ENCODE data around the gene KRTAP4-7. TPM values are rescaled to one million over a fixed set of nuclear protein-coding genes. Genes with fewer than 3 reads are reported as not detected.
"Not testable (repeated sequence)": the region's sequence is repeated elsewhere in the genome, so short reads cannot be mapped to it uniquely, and the experiment has no call there.

KRTAP4-7 gene
- total and polyA plus RNA-seq, 8 donors = not detected

DNA sequence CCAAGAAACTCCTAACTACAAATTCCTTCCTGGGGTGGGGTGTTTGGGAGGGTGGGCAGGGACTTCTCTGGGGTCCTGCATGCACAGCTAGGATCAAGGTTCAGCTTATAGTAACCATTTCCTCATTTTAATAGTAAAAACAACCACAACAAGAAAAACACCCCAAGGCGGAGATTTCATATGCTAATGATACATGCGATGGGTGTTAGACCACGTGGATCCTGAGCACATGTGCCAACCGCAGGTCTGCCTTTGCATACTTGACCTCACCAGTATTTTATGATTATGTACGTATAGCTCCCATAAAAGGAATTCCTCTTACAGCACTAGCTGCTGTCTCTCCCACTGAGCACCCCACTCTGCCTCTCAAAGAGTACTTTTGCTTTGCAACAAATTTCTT lies 32.3 kb downstream of the KRTAP4-7 start:
- no peaks in the 10 kb centered on the region for H3K36me3 ChIP-seq
- H3K4me1 ChIP-seq = no peaks in the 10 kb centered on the region
- DNase-seq (no peak), ATAC-seq (no peak), FAIRE-seq (no peak)
- H3K4me3 ChIP-seq = no peak overlapping the region
- H3K27me3 ChIP-seq = no peaks in the 10 kb centered on the region
- intact Hi-C loops (cut with DNase I) = no loop called here
- H3K27ac ChIP-seq = no peak overlapping the region
- WGBS, 2 donors = 65 to 66% methylated on average over 5 of the region's 5 CpGs
- no peaks in the 10 kb centered on the region for H3K9me3 ChIP-seq
- TF ChIP-seq, protein P1, sequence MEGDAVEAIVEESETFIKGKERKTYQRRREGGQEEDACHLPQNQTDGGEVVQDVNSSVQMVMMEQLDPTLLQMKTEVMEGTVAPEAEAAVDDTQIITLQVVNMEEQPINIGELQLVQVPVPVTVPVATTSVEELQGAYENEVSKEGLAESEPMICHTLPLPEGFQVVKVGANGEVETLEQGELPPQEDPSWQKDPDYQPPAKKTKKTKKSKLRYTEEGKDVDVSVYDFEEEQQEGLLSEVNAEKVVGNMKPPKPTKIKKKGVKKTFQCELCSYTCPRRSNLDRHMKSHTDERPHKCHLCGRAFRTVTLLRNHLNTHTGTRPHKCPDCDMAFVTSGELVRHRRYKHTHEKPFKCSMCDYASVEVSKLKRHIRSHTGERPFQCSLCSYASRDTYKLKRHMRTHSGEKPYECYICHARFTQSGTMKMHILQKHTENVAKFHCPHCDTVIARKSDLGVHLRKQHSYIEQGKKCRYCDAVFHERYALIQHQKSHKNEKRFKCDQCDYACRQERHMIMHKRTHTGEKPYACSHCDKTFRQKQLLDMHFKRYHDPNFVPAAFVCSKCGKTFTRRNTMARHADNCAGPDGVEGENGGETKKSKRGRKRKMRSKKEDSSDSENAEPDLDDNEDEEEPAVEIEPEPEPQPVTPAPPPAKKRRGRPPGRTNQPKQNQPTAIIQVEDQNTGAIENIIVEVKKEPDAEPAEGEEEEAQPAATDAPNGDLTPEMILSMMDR (IDR thresholded peaks at IDR 0.05) = no peak

DNA sequence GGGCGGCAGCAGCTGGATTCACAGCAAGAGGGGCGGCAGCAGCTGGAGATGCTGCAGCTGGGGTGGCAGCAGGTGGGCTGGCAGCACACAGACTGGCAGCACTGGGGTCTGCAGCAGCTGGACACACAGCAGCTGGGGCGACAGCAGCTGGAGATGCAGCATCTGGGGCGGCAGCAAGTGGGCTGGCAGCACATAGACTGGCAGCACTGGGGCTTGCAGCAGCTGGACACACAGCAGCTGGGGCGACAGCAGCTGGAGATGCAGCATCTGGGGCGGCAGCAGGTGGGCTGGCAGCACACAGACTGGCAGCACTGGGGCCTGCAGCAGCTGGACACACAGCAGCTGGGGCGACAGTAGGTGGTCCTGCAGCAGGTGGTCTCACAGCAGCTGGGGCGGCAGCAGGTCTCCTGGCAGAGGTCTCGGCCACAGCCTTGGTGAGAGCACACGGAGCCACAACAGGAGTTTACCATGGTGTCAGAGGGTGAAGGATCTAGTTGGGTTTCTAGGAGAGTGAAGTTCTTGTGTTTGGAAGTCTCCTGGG lies 34.0 kb downstream of the KRTAP4-7 start, which contains the start of gene KRTAP4-11:
KRTAP4-11 (minus strand) TSS at position 528 of the 541 bp plus-strand sequence; CDS start at position 470, 58 bp downstream.
- ATAC-seq; H3K27me3 ChIP-seq; H3K4me3 ChIP-seq; H3K9me3 ChIP-seq; intact Hi-C loops (cut with DNase I); H3K36me3 ChIP-seq; H3K27ac ChIP-seq; H3K4me1 ChIP-seq; FAIRE-seq: not testable (repeated sequence)
- WGBS, 2 donors = 55 to 60% methylated on average over 10 of the region's 10 CpGs
- peak in 1 of 6 donors; percentile 47 for DNase-seq

DNA sequence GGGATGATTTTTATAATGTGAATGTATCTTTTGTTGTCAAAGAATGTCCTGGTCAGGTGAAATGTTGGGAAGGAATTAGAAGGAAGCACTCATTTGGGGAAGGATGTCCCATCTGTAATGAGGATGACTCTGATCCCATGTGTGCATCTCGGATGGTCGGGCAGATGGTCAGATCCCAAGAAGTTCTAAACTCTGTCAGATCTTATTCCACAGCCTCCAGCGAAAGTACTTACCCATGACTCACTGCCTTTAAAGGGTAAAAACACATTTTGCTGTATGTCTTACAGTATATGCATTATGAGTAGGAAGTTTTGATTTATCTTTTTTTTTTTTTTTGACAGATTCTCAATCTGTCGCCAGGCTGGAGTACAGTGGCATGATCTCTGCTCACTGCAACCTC lies 34.8 kb downstream of the KRTAP4-7 start:
- ATAC-seq = no peak
- Histone ChIP-seq H3K9me3 (no peaks in the 10 kb centered on the region), H3K27ac (no peak overlapping the region), H3K4me1 (no peaks in the 10 kb centered on the region), H3K27me3 (no peaks in the 10 kb centered on the region), H3K4me3 (no peak overlapping the region), H3K36me3 (no peaks in the 10 kb centered on the region)
- no peak for FAIRE-seq
- intact Hi-C loops (cut with DNase I) = no loop called here
- DNase-seq = no peak
- WGBS, 2 donors = 63 to 80% methylated on average over 4 of the region's 4 CpGs
- TF ChIP-seq, protein P1 (IDR thresholded peaks at IDR 0.05) = no peak

DNA sequence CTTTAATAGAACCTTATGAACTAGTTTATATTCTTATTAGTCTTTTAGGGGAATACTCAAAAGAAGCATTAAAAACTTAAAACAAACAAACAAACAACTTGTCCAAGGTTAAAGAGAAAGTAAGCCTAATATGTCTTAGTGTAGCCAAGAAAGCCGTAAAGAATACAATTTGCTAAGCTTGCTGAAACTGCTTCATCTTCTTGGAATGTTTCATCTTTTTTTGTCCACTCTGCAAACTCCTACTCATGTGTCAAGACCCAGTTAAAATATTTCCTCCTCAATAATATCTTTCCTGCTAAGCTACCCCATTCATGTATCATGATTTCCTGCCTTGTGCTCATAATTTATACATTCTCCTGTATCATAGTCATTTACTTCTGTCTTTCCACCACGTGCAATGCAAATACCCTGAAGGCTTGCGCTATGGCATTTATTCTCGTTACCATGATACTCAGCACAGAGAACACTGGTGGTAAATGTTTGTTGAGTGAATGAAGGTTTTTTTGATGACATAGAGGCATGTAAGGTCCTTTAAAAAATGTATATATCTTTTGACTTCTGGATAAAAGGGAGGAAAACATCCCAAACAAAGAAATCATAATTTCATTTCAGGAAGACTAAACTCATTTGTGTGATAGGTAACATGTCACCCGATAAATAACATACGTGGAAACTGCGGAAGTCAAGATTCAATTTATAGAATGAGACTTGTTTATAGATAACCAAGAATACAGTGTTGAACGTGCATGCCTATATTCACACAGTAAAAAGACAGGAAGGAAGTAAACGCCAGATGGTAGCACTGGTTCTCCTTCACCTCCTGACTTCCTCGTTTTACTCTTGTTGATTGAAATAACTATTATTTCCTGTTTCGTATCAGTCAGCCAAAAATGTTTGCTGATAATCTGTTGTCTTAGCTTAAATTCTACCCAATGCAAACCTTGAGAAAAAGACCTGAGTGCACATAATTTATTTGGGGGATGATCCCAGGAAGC lies 36.0 kb downstream of the KRTAP4-7 start:
- intact Hi-C loops (cut with DNase I); H3K27me3 ChIP-seq; ATAC-seq; DNase-seq; FAIRE-seq; H3K27ac ChIP-seq; H3K36me3 ChIP-seq; H3K9me3 ChIP-seq; H3K4me3 ChIP-seq; H3K4me1 ChIP-seq: not testable (repeated sequence)
- 53 to 61% methylated on average over 11 of the region's 11 CpGs for WGBS, 2 donors

DNA sequence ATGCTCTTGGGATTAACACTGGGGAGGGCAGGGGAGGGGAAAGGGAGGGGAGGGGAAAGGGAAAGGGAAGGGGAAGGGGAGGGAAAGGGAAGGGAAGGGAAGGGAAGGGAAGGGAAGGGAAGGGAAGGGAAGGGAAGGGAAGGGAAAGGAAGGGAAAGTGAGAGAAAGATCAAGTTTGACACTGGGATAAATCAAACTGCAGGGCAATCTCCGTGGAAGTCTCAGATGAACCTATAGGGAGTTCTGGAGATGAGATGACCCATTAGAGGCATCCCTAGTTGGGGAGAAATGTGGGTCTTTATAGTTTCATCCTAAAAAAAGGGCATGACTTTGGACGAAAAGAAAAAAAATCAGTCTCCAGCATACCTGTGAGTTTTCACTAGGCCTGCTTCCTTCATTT lies 37.8 kb downstream of the KRTAP4-7 start:
- 63 to 78% methylated on average over 2 of the region's 2 CpGs for WGBS, 2 donors
- FAIRE-seq = no peak
- intact Hi-C loops (cut with DNase I) = no loop called here

DNA sequence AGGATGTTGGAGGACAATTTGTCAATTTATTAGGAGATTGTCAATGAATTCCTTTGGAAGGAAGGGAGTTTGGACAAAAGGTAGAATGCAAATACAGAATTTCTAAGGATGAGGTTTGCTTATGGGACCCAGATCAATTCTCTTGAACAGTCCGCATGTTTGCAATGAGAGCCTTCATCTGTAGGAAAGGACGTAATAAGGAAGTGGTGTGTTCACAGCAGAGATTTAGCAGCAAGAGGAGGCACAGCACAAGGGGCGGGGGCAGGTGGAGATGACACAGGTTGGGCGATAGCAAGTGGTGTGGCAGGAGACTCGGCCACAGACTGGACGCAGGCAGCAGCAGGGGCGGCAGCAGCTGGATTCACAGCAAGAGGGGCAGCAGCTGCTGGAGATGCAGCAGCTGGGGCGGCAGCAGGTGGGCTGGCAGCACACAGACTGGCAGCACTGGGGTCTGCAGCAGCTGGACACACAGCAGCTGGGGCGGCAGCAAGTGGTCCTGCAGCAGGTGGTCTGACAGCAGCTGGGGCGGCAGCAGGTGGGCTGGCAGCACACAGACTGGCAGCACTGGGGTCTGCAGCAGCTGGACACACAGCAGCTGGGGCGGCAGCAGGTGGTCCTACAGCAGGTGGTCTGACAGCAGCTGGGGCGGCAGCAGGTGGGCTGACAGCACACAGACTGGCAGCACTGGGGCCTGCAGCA lies 39.5 kb downstream of the KRTAP4-7 start:
- H3K4me3 ChIP-seq; H3K4me1 ChIP-seq; H3K27ac ChIP-seq; ATAC-seq; H3K36me3 ChIP-seq; intact Hi-C loops (cut with DNase I); H3K27me3 ChIP-seq; H3K9me3 ChIP-seq; FAIRE-seq: not testable (repeated sequence)
- 64 to 67% methylated on average over 6 to 12 of the region's 12 CpGs for WGBS, 2 donors
- peak in 1 of 6 donors; percentile 20 for DNase-seq

More for the DNA sequence above, 37.8 kb downstream of the KRTAP4-7 start:
- no peak for DNase-seq
- H3K27ac ChIP-seq = no peak overlapping the region
- ATAC-seq = no peak
- H3K36me3 ChIP-seq = no peaks in the 10 kb centered on the region
- H3K4me3 ChIP-seq = no peak overlapping the region
- peaks cover 0 to 6% (median 0%) of the 10 kb centered on the region in 4 donors for H3K27me3 ChIP-seq
- H3K9me3 ChIP-seq = no peaks in the 10 kb centered on the region
- TF ChIP-seq, protein P1 (IDR thresholded peaks at IDR 0.05) = no peak
- H3K4me1 ChIP-seq = no peaks in the 10 kb centered on the region

DNA sequence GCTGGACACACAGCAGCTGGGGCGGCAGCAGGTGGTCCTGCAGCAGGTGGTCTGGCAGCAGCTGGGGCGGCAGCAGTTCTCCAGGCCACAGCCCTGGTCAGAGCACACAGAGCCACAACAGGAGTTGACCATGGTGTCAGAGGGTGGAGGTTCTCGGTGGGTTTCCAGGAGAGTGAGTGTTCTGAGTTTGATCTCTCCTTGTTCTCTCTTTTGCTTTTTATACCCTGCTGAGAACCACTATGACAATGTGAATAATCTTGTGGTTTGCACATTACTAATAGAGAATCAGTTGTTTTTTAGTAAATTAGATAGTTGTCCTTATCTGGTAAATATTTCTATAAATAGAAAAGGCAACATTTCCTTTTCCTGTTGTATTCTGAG lies 40.0 kb downstream of the KRTAP4-7 start, which contains the start of gene KRTAP4-12:
KRTAP4-12 (minus strand) TSS at position 192 of the 381 bp plus-strand sequence; CDS start at position 132, 60 bp downstream.
- FAIRE-seq; ATAC-seq; H3K27ac ChIP-seq; H3K9me3 ChIP-seq; H3K4me1 ChIP-seq; H3K4me3 ChIP-seq; intact Hi-C loops (cut with DNase I); H3K27me3 ChIP-seq; H3K36me3 ChIP-seq; DNase-seq: not testable (repeated sequence)
- WGBS, 2 donors = 53 to 77% methylated on average over 3 of the region's 3 CpGs
